RPMI7951 (cell line): Measurements from ENCODE around the gene F11R. TPM values are rescaled to one million over a fixed set of nuclear protein-coding genes. Genes with fewer than 3 reads are reported as not detected.
"Not testable (repeated sequence)": the region's sequence is repeated elsewhere in the genome, so short reads cannot be mapped to it uniquely, and the experiment has no call there.

Source experiments
- DNase-seq: peaks from one replicate; pipeline ENCODE4 v3.0.0-alpha.2; 2012; ENCODE audit warnings: low read depth
- total RNA-seq: library from RNA; depleted of rRNA; stranded (reverse); fragments of >200 nt; shearing (Covaris generic); gene quantifications from 2 replicates; pipeline ENCODE4 v1.2.3, GENCODE V29; 2014

Gene F11R
- total RNA-seq, 1 experiment from 2014 or later, result 6.0 TPM

DNA sequence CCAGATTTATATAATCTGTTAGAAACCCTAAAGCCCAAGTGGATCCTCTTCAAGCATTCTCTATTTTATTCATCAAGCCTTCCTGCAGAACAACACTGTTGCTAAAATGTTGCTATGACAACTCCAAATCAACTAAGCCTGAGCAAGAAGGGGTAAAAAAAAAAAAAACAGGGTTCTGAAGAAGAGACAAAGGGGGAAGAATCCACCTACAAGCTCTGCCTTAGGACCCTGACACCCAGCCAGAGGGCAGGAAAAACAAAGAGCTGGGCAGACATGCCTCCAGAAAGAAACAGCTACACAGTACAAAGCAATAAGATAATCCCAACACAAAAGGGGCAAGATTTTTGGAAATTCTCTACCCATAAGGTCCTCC is 23.6 kb upstream of the F11R start:
- DNase-seq, result no peak

DNA sequence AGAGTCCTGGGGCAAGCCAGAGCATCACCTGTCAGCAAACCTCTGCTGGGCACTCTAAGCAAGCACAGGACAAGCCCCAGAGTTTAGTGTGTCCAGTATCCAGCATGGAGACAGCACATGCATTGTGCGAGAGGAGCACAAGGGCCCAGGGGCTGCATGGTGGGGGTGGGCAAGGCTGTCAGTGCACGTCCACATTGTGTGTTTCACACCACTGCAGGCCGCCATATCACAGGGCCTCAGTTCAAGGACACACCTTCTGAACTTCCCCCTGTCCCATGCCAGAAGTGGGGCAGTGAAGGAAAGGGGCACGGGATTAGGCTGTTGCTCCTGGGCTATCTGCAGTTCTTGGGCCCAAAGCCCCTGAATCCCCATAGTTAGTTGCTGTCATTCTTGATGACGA is 18.6 kb upstream of the F11R start:
- DNase-seq, result no peak

DNA sequence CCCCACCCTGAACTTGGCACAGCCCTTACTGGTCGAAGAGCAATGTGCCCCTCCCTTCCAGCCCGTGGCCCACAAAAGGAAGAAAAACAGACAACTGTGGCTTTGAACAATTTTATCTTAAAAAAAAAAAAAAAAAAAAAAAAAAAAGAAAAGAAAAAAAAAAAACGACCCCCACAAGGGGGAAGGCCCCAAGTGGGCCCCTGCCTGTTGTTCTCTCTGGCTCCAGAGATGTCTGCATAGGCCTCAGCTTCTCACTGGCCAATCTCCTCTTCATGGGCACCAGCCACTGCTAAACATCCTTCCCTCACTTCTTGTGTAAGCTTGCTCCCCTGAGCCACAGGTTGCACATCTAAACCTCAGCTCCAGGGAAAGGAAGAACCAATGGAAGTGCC is 18.2 kb upstream of the F11R start:
- DNase-seq, result no peak

DNA sequence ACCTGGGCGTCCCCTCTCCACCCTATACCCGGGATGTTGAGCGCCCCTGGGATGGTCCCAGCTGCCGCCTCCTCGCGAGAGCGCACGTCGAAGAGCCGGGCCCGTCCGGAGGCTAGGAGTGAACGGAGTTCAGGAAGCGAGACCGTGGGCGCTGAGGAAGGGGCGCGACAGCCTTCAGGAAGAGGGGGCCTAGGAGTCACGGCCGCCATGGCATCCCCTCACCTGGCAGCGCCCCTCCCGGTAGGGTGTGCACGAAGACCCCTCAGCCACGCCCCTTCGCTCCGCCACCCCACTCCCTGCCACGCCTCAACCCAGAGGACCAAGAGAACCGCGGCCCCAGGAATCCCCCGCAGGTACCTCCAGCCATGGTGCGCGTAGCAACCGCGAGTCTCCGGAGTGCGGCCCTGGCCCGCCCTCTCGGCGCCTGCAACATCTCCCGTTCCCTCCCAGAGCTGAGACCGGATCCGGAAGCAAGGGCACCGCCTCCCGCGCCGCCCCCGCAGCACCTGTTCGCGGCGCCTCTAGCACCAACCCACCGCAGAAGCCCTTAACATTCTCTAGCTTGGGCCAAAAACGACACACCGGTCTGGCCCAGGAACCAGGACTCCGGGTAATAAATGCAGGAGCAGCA is 17.7 kb upstream of the F11R start, which contains the start of gene TSTD1:
TSS of gene TSTD1 (minus strand) at position 442 of the 631 bp plus-strand sequence. CDS start at position 367, 75 bp downstream.
- DNase-seq, result no peak

DNA sequence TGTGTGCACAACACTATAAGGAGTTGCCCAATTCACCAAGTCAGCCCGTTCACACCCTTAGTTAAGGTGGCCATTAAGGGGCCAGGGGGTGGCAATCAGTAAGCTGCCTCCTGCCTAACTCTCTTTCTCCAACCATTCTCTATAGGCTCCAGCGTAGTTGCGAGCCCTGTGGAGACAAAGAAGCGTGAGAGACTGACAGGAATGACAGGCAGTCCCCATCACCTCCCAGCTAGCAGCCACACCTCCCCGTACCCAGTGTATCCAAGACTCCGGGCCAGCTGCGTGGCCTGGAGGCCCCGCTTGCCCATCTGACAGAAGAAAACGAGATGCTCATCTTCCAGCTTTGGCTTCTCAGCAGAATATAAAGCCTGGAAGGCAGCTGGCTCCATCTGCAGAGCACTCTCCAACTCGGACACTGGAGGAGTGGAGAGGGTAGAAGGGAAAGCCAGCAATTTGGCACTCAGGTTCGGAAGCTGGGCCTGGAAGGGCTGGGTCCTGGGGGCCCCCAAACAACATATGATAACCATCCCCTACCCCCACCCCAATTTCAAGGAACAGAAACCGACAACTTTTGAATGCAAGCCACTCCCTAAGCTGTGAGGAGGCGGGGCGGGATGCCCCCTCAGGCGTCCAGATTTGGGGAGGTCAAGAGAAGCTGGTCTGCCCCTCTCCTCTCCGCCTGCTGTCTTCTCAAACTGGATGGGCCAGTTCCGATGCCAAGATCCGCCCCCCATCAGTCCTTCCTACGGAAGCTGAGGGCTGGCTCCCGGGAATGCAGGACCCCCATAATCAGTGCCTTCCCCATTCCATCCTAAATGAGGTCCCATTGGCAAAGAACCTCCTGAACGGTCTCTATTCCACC is 16.9 kb upstream of the F11R start:
- DNase-seq, result no peak

DNA sequence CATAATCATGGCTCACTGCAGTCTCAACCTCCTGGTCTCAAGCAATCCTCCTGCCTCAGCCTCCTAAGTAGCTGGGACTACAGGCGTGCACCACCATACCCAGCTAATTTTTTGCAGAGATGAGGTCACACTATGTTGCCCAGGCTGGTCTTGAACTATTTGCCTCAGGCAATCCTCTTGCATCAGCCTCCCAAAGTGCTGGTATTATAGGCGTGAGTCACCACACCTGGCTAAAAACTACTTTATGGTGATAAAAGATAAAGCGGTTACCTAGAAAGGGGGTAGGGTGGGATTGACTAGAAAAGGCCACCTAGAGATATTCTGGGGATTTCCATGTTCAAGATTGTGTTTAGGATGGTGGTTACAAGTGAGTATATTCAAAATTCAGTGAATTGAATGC is 12.8 kb upstream of the F11R start:
- DNase-seq, result peak; percentile 61

DNA sequence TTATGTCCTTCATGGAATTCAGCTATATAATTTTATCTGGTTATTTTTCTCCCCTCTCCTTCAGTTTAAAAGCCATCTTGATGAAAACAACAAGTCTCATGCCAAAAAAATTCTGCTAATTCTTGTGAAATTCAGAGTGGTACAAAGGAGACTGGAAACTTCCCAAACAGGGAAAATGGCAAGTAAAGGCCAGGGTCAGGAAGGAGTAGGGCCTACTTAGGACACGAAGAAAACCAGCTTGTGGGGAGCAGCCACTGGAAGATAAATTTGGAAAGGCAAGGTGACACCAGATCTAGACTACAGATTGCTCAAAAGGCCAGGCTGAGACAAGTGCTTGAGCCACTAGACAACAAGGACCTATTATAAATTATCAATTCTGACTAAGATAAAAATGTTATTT is 11.5 kb upstream of the F11R start:
- DNase-seq, result no peak

DNA sequence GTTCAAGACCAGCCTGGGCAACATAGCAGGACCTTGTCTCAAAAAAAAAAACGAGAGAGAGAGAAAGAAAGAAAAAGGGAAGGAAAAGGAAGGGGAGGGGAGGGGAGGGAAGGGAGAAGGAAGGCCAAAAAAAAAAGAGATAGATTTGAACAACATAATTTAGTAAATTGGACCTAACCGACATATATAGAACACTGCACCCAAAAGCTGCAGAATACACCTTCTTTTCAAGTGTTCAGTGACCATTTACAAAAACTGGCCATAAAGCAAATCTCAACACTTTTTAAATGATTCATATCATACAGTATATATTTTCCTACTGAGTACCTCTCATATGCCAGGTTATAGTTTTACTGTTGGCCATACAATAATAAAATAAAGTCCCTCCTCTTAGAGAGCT is 10.9 kb upstream of the F11R start:
- DNase-seq, result no peak

DNA sequence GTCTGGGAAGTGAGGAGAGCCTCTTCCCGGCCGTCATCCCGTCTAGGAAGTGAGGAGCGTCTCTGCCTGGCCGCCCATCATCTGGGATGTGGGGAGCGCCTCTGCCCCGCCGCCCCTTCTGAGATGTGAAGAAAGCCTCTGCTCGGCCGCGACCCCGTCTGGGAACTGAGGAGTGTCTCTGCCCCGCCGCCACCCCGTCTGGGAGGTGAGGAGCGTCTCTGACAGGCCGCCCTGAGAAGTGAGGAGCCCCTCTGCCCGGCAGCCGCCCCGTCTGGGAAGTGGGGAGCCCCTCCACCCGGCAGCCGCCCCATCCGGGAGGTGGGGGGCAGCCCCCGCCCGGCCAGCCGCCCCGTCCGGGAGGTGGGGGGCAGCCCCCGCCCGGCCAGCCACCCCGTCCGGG is 8.5 kb upstream of the F11R start:
- not testable (repeated sequence) for DNase-seq

DNA sequence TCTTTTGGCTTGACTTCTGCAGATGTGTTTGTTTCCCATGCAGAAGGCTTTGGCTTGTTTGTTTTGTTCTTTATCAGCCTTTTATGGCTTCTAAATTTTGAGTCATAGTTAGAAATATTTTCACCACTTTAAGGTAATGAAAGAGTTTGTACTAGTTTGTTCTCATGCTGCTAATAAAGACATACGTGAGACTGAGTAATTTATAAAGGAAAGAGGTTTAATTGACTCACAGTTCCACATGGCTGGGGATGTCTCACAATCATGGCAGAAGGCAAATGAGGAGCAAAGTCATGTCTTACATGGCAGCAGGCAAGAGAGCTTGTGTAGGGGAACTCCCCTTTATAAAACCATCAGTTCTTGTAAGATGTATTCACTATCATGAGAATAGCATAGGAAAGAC is 6.0 kb upstream of the F11R start:
- DNase-seq, result not testable (repeated sequence)

DNA sequence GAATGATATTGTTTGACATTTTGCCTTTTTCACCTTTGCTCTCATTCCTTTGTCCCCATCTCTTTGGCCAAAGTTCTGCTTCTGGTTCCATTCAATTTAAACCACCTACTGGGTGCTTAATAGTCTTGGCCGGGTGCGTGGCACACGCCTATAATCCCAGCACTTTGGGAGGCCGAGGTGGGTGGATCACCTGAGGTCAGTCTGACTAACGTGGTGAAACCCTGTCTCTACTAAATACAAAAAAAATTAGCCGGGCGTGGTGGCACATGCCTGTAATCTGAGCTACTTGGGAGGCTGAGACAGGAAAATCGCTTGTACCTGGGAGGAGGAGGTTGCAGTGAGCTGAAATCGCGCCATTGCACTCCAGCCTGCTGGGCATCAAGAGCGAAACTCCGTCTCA is 1.5 kb upstream of the F11R start:
- DNase-seq, result not testable (repeated sequence)

DNA sequence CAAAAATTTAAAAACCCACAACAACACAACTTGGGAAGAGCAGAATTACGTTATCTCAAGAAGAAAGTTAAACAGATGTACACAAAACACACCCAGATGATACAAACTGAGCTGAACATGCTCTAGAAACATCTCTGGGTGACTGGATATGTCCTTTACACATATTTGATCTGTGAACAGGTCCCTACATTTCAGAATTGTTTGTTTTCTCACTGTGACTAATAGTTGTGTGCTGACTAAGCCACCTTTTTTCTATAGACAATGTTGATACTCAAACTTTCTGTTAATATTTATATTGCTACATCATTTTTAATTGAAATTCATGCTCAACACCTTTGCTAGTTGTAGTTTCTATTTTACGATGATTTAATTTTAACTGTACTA is 1.0 kb upstream of the F11R start:
- no peak for DNase-seq

DNA sequence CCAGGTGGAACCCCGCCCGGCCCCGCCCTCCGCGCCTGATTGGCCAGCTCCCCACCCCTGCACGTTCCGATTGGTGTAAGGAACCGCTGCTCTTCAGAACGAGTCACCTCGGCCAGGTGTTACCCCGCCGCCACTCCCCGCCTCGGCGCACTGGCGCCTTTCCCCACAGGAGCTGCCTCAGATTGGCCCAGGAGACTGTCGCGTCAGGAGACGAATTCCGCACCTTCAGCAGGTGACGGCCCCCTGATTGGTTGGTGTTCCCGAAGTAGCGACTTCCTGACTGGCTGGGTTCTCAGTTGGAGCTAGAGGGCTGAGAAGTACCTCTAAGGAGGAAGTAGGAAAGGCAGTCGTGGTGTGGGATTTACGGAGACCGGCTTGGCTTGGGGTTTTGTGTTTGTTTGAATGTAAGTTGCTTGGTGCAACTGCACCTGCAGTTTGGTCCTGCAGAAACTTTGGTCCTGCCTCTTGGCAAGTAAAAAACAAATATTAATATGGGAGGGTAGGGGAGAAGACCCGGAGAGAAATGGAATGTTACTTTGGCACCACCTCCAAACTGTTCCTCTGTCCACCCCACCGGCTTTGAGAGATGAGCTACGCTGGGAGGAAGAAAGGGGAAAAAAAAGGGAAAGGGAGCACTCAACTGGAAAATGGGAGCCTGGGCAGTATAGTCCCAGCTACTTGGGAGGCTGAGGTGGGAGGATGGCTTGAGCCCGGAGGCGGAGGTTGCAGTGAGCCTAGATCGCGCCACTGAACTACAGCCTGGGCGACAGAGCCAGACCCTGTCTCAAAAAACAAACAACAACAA is 415 bp upstream of the F11R start:
- DNase-seq, result peak; percentile 35

DNA sequence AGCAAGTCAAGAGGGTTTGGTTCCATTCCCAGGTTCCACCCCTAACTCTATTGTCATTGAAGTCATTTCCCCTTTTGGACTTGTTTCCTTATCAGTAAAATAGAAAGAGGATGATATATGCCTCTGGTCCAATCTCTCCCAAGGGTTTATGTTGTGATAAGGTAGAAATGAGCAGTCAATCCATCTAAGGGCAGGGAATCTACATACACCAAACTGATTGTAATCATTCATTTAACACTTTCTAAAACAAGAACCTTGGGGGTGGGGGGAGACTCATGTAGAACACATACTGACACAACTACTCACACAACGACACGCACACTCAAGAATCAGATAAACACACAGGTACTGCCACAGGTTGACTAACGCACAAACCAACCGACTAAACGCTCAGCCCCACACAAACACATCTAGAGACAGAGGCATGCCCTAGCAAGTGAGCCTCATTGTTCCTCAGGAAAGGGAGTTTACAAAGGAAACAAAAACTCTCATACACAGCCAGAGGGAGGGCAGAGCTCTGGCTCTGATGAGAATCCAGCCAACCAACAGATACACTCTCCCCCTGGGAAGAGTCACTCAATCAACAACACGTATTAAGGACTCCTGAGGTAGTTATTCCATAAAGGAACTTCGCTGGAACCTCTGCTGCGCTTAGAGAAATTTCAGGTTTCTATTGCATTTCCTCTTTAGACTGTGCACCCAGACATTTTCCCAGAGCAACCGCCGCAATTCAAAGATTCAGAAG is 1.0 kb downstream of the F11R start:
- DNase-seq, result no peak

DNA sequence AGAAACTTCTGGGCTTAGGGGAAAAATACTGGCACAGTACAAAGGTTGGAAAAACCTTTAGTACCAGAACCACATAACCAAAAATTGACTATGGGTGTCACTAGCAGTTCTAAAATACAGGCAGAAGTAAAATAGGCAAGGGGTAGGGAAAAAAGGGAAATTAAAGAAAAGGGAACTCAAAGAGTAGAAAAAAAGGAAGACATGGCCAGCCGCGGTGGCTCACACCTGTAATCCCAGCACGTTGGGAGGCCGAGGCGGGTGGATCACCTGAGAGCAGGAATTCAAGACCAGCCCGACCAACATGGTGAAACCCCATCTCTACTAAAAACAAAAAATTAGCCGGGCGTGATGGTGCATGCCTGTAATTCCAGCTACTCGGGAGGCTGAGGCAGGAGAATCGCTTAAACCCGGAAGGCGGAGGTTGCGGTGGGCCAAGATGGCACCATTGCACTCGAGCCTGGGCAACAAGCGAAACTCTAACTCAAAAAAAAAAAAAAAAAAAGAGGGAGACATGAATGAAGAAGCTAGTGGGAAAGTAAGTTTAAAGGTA is 1.8 kb downstream of the F11R start:
- not testable (repeated sequence) for DNase-seq

DNA sequence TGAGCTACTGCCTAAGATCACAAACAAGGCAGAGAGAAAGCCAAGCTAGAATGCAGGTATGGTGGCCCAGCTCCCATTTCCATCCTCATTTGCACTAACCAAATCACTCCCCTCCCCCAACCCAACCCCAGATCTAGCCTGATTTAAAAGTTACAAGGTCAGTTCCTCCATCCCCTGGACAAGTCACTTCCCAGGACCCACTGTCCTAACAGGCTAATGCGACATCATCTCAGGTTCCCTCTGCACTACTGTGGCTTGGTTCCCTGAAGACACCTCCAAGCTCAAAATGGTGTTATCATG is 2.4 kb downstream of the F11R start:
- no peak for DNase-seq

DNA sequence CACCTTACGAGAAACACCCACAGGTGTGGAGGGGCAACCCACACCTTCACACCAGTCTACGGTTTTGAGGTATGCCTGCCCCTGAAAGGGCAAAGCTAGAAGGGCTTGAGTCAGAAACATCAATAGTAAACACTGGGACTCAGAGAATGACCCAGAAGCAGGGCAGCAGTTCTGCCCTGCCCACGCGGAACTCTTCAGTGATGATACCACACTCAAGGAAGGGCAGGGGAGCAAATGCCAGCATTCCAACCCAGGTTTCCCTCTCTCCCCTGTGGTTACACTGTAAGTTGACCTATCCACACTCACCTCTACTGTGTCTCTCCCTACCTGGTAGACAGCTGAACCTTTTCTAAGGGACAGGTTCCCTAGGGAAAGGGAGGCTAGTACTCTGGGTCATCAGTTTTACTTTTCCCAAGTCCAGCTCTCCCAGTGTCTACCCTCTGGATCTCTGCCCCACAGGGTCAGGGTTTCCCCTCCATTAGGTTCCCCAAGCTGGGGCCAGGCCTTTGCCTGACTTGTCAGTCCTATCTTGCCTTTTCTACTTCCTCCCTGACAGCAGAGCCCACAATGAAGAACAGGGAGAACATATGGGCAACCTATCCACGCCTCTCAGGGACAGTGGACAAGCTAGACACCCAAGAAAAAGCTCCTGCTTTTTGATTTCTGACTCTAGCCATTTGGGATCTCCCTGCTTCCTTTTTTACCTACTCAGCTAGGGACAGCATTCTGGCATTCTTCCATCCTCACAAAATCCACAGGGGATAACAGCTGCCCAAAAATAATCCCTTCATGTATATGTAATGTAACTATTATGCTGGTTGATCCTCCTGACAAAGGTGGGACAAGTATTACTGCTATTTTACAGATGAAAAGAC is 3.0 kb downstream of the F11R start:
- DNase-seq, result no peak

DNA sequence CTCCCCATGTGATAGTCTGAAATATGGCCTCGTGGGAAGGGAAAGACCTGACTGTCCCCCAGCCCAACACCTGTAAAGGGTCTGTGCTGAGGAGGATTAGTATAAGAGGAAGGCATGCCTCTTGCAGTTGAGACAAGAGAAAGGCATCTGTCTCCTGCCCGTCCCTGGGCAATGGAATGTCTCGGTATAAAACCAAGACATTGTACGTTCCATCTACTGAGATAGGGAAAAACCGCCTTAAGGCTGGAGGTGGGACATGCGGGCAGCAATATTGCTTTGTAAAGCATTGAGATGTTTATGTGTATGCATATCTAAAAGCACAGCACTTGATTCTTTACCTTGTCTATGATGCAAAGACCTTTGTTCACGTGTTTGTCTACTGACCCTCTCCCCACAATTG is 3.8 kb downstream of the F11R start:
- DNase-seq, result not testable (repeated sequence)

DNA sequence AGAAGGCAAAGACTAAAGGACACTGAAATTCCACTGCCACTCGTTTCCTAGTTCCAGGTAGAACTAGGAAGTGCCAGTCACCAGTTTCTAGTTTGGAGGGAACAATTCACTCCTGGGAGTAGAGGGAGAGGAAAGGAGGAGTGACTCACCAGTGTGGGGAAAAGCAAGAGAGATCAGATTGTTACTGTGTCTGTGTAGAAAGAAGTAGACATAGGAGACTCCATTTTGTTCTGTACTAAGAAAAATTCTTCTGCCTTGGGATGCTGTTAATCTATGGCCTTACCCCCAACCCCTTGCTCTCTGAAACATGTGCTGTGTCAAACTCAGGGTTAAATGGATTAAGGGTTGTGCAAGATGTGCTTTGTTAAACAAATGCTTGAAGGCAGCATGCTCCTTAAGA is 4.3 kb downstream of the F11R start:
- not testable (repeated sequence) for DNase-seq

DNA sequence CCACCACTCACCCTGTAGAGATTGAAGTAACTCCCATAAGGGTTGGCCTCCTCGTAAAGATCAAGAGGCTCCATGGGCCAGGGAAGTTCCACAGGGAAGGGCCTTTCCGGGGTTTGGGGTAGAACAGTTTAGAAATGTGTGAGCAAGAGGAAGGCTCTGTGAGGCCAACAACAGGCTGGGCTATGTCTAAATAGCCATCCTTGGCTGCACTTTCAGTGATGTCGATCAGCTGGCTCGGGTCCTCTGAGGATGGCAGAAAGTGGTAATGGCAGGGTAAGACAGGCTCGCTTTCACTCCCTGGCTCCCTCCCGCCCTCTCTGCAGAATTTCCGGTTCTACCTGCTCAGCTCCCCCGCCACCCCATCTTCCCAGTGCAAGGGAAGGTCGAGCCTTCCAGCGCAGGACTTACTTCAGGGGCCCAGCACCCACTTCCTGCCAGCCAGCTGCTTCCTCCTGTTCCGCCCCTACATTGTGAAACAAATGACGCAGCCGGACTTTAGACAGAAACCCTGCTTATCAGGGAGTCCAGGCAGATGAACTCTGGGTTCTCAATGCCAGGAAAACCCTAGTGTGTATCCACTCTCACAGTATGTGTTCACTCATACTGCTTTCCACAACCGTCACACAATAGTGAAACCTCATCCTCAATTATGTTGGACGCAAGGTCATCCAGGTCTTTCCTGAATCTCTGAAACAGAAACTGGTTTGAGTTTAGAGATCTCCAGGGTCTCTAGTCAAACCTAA is 7.3 kb downstream of the F11R start:
- peak; percentile 85 for DNase-seq
